Uterus (tissue), 4 donors: ENCODE data around the gene ZFP36L2. TPM values are rescaled to one million over a fixed set of nuclear protein-coding genes. Genes with fewer than 3 reads are reported as not detected.

Experiments
- DNase-seq, 2 donors: peaks; one replicate each; pipeline ENCODE4 v3.0.0-alpha.2; 2019 to 2020
- H3K27ac ChIP-seq, 2 donors: fragments of 200-600 bp; sonication (generic); 1 replicate in 1 of 2; 2 replicates in 1 of 2; pipeline ENCODE4 v1.5.1; 2016 to 2018
- H3K27me3 ChIP-seq, 2 donors: fragments of 200-600 bp; sonication (generic); one replicate each; pipeline ENCODE4 v1.5.1; 2018 to 2019; ENCODE audit warnings: control low read depth in 1 of 2
- H3K36me3 ChIP-seq, 2 donors: fragments of 200-600 bp; sonication (generic); one replicate each; pipeline ENCODE4 v1.5.1; 2019; ENCODE audit warnings: control low read depth in 1 of 2
- H3K4me1 ChIP-seq, 2 donors: fragments of 200-600 bp; sonication (generic); one replicate each; pipeline ENCODE4 v1.5.1; 2018 to 2019; ENCODE audit warnings: control low read depth in 1 of 2
- H3K4me3 ChIP-seq, 2 donors: fragments of 200-600 bp; sonication (generic); 1 replicate in 1 of 2; 2 replicates in 1 of 2; pipeline ENCODE4 v1.5.1; 2018 to 2019; ENCODE audit warnings: mild to moderate bottlenecking in 1 of 2
- H3K9me3 ChIP-seq, 2 donors: fragments of 200-600 bp; sonication (generic); one replicate each; pipeline ENCODE4 v1.5.1; 2019; ENCODE audit warnings: control low read depth in 1 of 2
- POLR2A ChIP-seq, 2 donors: fragments of 450-650 bp; IDR thresholded peaks; one replicate each; pipeline ENCODE4 v1.6.1; 2016; ENCODE audit warnings: antibody characterized with exemption in 2 of 2, mild to moderate bottlenecking in 1 of 2, moderate library complexity in 1 of 2
- intact Hi-C: fragments of 100-400 bp; cut with DNase I; formaldehyde crosslinking; loops from one replicate; pipeline ENCODE4 v1.15.1; 2023; ENCODE audit warnings: low total_unique reads
- total RNA-seq, 4 donors: library from RNA; depleted of rRNA in 3 of 4; stranded (reverse); fragments of >200 nt in 3 of 4; gene quantifications; one replicate each; pipeline versions ENCODE4 v1.1.0 to v1.2.4, GENCODE V29; 2014 to 2023
- TF ChIP-seq, protein P1 (sequence below), 4 experiments: fragments of 200-600 bp in 2 of 4; fragments of 450-650 bp in 2 of 4; sonication (generic) in 2 of 4; IDR thresholded peaks; one replicate each; pipeline ENCODE4 v1.5.1; 2016 to 2019; ENCODE audit warnings: antibody characterized with exemption in 4 of 4, mild to moderate bottlenecking in 2 of 4, moderate library complexity in 1 of 4
- donor health status: DM: yes; HTN: yes; CAD: no.

ZFP36L2 gene
- total RNA-seq, 4 donors from 2014 or later = 18.2 to 209 (median 67.2) TPM

DNA sequence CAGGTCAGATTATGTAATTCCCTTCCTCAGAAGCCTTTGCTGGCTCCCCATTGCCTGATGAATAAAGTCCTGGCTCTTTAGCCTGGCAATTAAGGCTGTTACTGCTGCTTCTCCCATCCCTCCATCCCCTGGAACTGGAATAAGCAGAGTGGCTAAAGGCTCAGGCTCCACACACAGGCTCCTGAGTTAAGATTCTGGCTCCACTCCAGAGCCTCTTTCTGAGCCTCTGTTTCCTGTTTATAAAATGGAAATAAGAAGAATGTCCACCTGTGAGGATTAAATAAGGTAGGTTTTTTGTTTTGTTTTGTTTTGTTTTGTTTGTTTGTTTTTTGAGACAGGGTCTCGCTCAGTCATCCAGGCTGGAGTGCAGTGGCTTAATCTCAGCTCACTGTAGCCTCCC lies 50.0 kb downstream of the ZFP36L2 start:
- intact Hi-C loops = no loop called here
- no peak for DNase-seq
- Histone ChIP-seq H3K4me1 (peaks cover 0 to 15% of the 10 kb centered on the region in 2 donors), H3K36me3 (no peaks in the 10 kb centered on the region), H3K9me3 (peaks cover 0 to 12% of the 10 kb centered on the region in 2 donors), H3K4me3 (no peak overlapping the region), H3K27me3 (no peaks in the 10 kb centered on the region), H3K27ac (no peak overlapping the region)
- TF ChIP-seq, protein P1, sequence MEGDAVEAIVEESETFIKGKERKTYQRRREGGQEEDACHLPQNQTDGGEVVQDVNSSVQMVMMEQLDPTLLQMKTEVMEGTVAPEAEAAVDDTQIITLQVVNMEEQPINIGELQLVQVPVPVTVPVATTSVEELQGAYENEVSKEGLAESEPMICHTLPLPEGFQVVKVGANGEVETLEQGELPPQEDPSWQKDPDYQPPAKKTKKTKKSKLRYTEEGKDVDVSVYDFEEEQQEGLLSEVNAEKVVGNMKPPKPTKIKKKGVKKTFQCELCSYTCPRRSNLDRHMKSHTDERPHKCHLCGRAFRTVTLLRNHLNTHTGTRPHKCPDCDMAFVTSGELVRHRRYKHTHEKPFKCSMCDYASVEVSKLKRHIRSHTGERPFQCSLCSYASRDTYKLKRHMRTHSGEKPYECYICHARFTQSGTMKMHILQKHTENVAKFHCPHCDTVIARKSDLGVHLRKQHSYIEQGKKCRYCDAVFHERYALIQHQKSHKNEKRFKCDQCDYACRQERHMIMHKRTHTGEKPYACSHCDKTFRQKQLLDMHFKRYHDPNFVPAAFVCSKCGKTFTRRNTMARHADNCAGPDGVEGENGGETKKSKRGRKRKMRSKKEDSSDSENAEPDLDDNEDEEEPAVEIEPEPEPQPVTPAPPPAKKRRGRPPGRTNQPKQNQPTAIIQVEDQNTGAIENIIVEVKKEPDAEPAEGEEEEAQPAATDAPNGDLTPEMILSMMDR (IDR thresholded peaks at IDR 0.05) = no peak
- no peak for TF ChIP-seq POLR2A (IDR thresholded peaks at IDR 0.05)

DNA sequence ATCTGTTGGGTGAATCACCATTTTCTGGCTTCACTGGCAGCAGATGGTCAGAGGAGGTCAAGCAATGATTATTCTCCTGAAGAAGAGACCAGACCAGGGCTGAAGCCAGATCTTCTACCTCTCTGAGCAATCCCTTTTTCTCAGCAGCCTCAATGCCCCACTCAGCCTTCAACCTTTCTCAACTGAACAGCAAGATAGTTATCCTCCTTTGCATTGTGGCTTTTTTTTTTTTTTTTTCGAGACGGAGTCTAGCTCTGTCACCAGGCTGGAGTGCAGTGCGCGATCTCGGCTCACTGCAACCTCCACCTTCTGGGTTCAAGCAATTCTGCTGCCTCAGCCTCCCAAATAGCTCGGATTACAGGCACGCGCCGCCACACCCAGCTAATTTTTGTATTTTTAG lies 50.5 kb downstream of the ZFP36L2 start:
- intact Hi-C loops = no loop called here
- Histone ChIP-seq H3K27me3 (no peaks in the 10 kb centered on the region), H3K4me1 (peaks cover 0 to 15% of the 10 kb centered on the region in 2 donors), H3K36me3 (no peaks in the 10 kb centered on the region), H3K9me3 (peaks cover 0 to 12% of the 10 kb centered on the region in 2 donors), H3K27ac (no peak overlapping the region), H3K4me3 (no peak overlapping the region)
- DNase-seq = no peak
- TF ChIP-seq, protein P1 (IDR thresholded peaks at IDR 0.05) = no peak
- TF ChIP-seq POLR2A (IDR thresholded peaks at IDR 0.05) = no peak

DNA sequence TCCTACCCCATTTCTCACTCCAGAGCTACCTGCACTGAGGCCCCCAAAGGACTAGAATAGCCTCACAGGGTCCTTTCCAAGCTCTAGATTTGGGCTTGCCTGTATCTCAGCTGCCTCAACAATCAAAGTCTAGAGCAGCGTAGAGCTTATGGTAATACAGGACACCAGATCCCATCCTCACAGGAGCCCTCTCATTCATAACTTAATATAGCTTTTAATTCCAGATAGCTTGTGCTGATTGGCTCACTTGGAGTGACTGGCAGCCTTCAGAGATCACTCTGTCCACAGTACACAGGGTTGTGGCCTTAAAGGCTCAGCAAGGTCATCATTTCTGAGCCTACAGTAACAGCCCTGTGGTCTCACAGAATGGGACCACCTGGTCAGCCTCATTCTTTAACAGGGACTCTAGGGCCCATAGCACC lies 51.4 kb downstream of the ZFP36L2 start:
- Histone ChIP-seq H3K36me3 (no peaks in the 10 kb centered on the region), H3K27me3 (no peaks in the 10 kb centered on the region), H3K9me3 (peaks cover 0 to 12% of the 10 kb centered on the region in 2 donors), H3K27ac (peak overlapping the region in 1 of 2 donors; percentile 56), H3K4me1 (peaks cover 0 to 15% of the 10 kb centered on the region in 2 donors), H3K4me3 (no peak overlapping the region)
- DNase-seq = no peak
- intact Hi-C loops = no loop called here
- TF ChIP-seq, protein P1 (IDR thresholded peaks at IDR 0.05) = no peak
- no peak for TF ChIP-seq POLR2A (IDR thresholded peaks at IDR 0.05)

DNA sequence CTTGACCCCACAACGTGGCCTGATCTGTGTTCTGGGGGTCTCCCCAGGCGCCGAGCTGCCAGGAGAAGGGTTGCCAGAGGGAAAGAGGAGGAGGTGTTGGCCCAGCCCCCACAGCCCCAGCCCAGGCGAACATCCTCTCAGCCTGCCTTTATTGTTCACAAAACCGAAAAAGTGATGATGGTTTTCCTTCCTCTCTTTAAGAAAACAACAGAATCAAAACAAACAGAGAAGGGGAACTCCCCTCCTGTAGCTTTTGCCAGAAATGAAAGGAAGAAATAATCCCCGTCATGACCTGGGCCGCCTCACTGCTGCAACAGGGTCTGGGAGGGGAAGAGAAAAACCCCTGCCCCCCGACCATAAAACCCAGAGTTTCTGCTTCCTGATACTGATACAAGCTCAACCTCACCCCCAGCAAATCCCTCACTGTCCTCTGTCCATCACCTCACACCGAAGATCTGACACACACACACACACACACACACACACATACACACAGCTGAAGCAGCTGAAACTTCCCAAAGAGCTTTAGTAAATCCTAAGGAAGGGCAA lies 52.0 kb downstream of the ZFP36L2 start:
- H3K4me1 ChIP-seq = peaks cover 0 to 12% of the 10 kb centered on the region in 2 donors
- no peaks in the 10 kb centered on the region for H3K36me3 ChIP-seq
- H3K9me3 ChIP-seq = peaks cover 0 to 12% of the 10 kb centered on the region in 2 donors
- H3K4me3 ChIP-seq = no peak overlapping the region
- TF ChIP-seq POLR2A (IDR thresholded peaks at IDR 0.05) = no peak
- TF ChIP-seq, protein P1 (IDR thresholded peaks at IDR 0.05) = no peak
- intact Hi-C loops = no loop called here
- DNase-seq = no peak
- peak overlapping the region in 1 of 2 donors; percentile 56 for H3K27ac ChIP-seq
- no peaks in the 10 kb centered on the region for H3K27me3 ChIP-seq
